Calu3 (cell line): ENCODE data around the gene ADGRL3. TPM values are rescaled to one million over a fixed set of nuclear protein-coding genes. Genes with fewer than 3 reads are reported as not detected.

ENCODE experiments used
- BruUV-seq: library from RNA; stranded (reverse); fragments of 400-500 nt; replicated peaks from 2 replicates; lab custom pipeline; 2021; lab: Mats Ljungman, UMichigan
- CTCF ChIA-PET: fragments of 300-600 bp; sonication (Branson Sonifier 250); formaldehyde crosslinking; loops from one replicate; lab custom pipeline; 2022; ENCODE audit warnings: antibody characterized with exemption; lab: Charles Lee
- DNase-seq: peaks from one replicate; pipeline ENCODE4 v3.0.0; 2022
- H3K27ac Mint-ChIP-seq: one replicate; pipeline ENCODE4 v1.8.0; 2022; ENCODE audit warnings: mixed read lengths; ENCODE audit not compliant: unreplicated experiment
- H3K27me3 Mint-ChIP-seq: one replicate; pipeline ENCODE4 v1.8.0; 2022; ENCODE audit warnings: mixed read lengths; ENCODE audit not compliant: unreplicated experiment
- H3K36me3 Mint-ChIP-seq: one replicate; pipeline ENCODE4 v1.8.0; 2022; ENCODE audit warnings: mild to moderate bottlenecking, moderate library complexity, mixed read lengths; ENCODE audit not compliant: insufficient read depth, unreplicated experiment
- H3K4me1 Mint-ChIP-seq: one replicate; pipeline ENCODE4 v1.8.0; 2022; ENCODE audit warnings: mild to moderate bottlenecking, low read depth, mixed read lengths; ENCODE audit not compliant: unreplicated experiment
- H3K4me3 Mint-ChIP-seq: one replicate; pipeline ENCODE4 v1.8.0; 2022; ENCODE audit warnings: mild to moderate bottlenecking, low read depth, moderate library complexity, mixed read lengths; ENCODE audit not compliant: unreplicated experiment
- H3K9me3 Mint-ChIP-seq: one replicate; pipeline ENCODE4 v1.8.0; 2022; ENCODE audit warnings: low read depth, mixed read lengths; ENCODE audit not compliant: unreplicated experiment
- intact Hi-C: fragments of 100-400 bp; cut with micrococcal nuclease; formaldehyde crosslinking; loops from one replicate; pipeline ENCODE4 v1.10.0; 2022; ENCODE audit not compliant: unreplicated experiment
- total RNA-seq: library from RNA; stranded (reverse); gene quantifications from 2 replicates; pipeline ENCODE4 v1.2.3, GENCODE V29; 2022
- TF ChIP-seq, protein P1 (sequence below): fragments of 200-600 bp; IDR thresholded peaks from one replicate; pipeline ENCODE4 v1.8.0; 2022; ENCODE audit warnings: antibody characterized with exemption; ENCODE audit not compliant: unreplicated experiment

Gene ADGRL3
- total RNA-seq, 1 experiment from 2014 or later: 0.66 TPM

- no peak overlapping the region for H3K4me3 Mint-ChIP-seq
- TF ChIP-seq, protein P1, sequence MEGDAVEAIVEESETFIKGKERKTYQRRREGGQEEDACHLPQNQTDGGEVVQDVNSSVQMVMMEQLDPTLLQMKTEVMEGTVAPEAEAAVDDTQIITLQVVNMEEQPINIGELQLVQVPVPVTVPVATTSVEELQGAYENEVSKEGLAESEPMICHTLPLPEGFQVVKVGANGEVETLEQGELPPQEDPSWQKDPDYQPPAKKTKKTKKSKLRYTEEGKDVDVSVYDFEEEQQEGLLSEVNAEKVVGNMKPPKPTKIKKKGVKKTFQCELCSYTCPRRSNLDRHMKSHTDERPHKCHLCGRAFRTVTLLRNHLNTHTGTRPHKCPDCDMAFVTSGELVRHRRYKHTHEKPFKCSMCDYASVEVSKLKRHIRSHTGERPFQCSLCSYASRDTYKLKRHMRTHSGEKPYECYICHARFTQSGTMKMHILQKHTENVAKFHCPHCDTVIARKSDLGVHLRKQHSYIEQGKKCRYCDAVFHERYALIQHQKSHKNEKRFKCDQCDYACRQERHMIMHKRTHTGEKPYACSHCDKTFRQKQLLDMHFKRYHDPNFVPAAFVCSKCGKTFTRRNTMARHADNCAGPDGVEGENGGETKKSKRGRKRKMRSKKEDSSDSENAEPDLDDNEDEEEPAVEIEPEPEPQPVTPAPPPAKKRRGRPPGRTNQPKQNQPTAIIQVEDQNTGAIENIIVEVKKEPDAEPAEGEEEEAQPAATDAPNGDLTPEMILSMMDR: no peak
- BruUV-seq: no TSS peak
- no peaks in the 10 kb centered on the region for H3K27me3 Mint-ChIP-seq
- no peak for DNase-seq
- peaks cover 7% of the 10 kb centered on the region for H3K9me3 Mint-ChIP-seq
- intact Hi-C loops: no loop called here
- peaks cover 4% of the 10 kb centered on the region for H3K36me3 Mint-ChIP-seq
- no peak overlapping the region for H3K27ac Mint-ChIP-seq
- CTCF ChIA-PET: no interaction called here
- H3K4me1 Mint-ChIP-seq: no peaks in the 10 kb centered on the region
These were observed 570.3 kb downstream of the ADGRL3 start for GRCh38 chr4:61770456-61770855.

DNA sequence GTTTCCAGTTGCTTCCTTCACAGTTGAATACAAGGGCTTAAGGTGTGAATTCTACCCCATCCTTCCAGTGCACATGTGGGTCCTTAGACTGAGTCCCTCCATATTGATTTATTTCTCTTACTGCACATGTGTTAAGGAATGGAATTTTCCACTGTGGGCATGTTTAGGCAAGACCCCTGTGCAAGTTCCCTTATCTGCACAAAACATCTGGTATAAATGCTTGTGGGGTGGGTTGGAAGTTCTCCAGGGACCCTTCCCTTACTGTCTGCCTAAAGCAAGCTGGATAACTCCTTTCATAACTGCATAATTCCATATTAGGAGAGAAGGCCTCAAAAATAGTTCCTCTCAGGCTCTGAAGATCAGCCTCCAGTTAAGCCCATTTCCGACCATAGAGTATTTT, 570.9 kb downstream of the ADGRL3 start:
- Mint-ChIP-seq H3K4me1 (no peaks in the 10 kb centered on the region), H3K27ac (no peak overlapping the region), H3K36me3 (peaks cover 4% of the 10 kb centered on the region), H3K9me3 (peaks cover 7% of the 10 kb centered on the region), H3K4me3 (no peak overlapping the region), H3K27me3 (no peaks in the 10 kb centered on the region)
- BruUV-seq: no TSS peak
- CTCF ChIA-PET: no interaction called here
- intact Hi-C loops: no loop called here
- TF ChIP-seq, protein P1: no peak
- no peak for DNase-seq

GRCh38 chr4:61772126-61772525, 572.0 kb downstream of the ADGRL3 start:
- H3K4me1 Mint-ChIP-seq: no peaks in the 10 kb centered on the region
- no TSS peak for BruUV-seq

DNA sequence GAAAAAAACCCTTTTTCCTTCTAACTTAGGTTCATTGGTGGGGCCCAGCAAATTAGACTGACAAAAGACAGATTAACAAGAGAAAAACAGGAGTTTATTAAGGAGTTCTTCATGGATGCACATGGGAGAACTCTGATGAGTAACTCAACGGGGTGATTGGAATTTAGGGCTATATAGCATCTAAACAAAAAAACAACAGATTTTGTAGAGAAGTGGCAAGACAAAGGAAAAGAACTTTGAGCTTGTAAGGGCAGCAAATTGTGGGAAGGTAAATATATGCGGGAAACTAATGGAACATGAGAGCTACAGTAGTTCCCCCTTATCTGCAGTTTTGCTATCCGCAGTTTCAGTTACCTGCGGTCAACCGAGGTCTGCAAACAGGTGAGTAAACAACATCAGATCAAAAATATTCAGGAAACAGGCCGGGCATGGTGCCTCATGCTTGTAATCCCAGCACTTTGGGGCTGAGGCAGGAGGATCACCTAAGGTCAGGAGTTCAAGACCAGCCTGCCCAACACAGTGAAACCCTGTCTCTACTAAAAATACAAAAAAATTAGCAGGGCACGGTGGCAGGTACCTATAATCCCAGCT, 573.6 kb downstream of the ADGRL3 start:
- peaks cover 2% of the 10 kb centered on the region for H3K9me3 Mint-ChIP-seq
- intact Hi-C loops: no loop called here
- H3K4me1 Mint-ChIP-seq: no peaks in the 10 kb centered on the region
- no peaks in the 10 kb centered on the region for H3K36me3 Mint-ChIP-seq
- no peak overlapping the region for H3K27ac Mint-ChIP-seq
- no peaks in the 10 kb centered on the region for H3K27me3 Mint-ChIP-seq
- DNase-seq: no peak
- CTCF ChIA-PET: no interaction called here
- no peak overlapping the region for H3K4me3 Mint-ChIP-seq
- BruUV-seq: no TSS peak
- TF ChIP-seq, protein P1: no peak

More at GRCh38 chr4:61772126-61772525, 572.0 kb downstream of the ADGRL3 start:
- TF ChIP-seq, protein P1: no peak
- Mint-ChIP-seq H3K27ac (no peak overlapping the region), H3K36me3 (peaks cover 4% of the 10 kb centered on the region), H3K27me3 (no peaks in the 10 kb centered on the region), H3K4me3 (no peak overlapping the region), H3K9me3 (peaks cover 7% of the 10 kb centered on the region)
- peak; percentile 4 for DNase-seq
- CTCF ChIA-PET: no interaction called here
- intact Hi-C loops: no loop called here
